Right lobe of liver (tissue), 6 donors: Measurements from ENCODE around the gene MRPS31. TPM values are rescaled to one million over a fixed set of nuclear protein-coding genes. Genes with fewer than 3 reads are reported as not detected.
"Not testable (repeated sequence)": the region's sequence is repeated elsewhere in the genome, so short reads cannot be mapped to it uniquely, and the experiment has no call there.

Source experiments
- ATAC-seq, 4 donors: fragments of 200-7000 bp; cut with Tn5 transposase; one replicate each; pipeline ENCODE4 v1.9.1; 2020; ENCODE audit warnings: mild to moderate bottlenecking in 4 of 4, moderate library complexity in 4 of 4
- DNase-seq, 3 donors: peaks; one replicate each; pipeline ENCODE4 v3.0.0-alpha.2; 2020
- H3K27ac ChIP-seq, 3 donors: fragments of 200-600 bp; one replicate each; pipeline ENCODE4 v1.8.0; 2022
- H3K27me3 ChIP-seq, 2 donors: fragments of 200-600 bp; one replicate each; pipeline ENCODE4 v1.8.0; 2022
- H3K36me3 ChIP-seq, 4 donors: fragments of 200-600 bp; sonication (generic) in 1 of 4; one replicate each; pipeline versions ENCODE4 v1.5.1 to v1.8.0; 2017 to 2022; ENCODE audit warnings: control low read depth in 1 of 4
- H3K4me1 ChIP-seq, 4 donors: fragments of 200-600 bp; sonication (generic) in 1 of 4; one replicate each; pipeline versions ENCODE4 v1.5.1 to v1.8.0; 2017 to 2022; ENCODE audit warnings: control low read depth in 1 of 4
- H3K4me3 ChIP-seq, 3 donors: fragments of 200-600 bp; one replicate each; pipeline ENCODE4 v1.8.0; 2022
- H3K9me3 ChIP-seq, 4 donors: fragments of 200-600 bp; sonication (generic) in 1 of 4; one replicate each; pipeline versions ENCODE4 v1.5.1 to v1.8.0; 2017 to 2022; ENCODE audit warnings: control low read depth in 1 of 4
- CTCF ChIP-seq, 4 donors: fragments of 200-600 bp in 3 of 4; fragments of 450-650 bp in 1 of 4; IDR thresholded peaks; one replicate each; pipeline versions ENCODE4 v1.5.1 to v1.8.0; 2016 to 2022; ENCODE audit warnings: antibody characterized with exemption in 4 of 4, mild to moderate bottlenecking in 2 of 4
- POLR2A ChIP-seq: fragments of 450-650 bp; IDR thresholded peaks from one replicate; pipeline ENCODE4 v1.6.1; 2017; ENCODE audit warnings: antibody characterized with exemption, mild to moderate bottlenecking
- WGBS: methylation state at CpG from one replicate; pipeline ENCODE4 v1.1.6; 2018; ENCODE audit warnings: low coverage, low lambda C conversion rate; ENCODE audit not compliant: insufficient coverage; ENCODE audit errors: missing lambda C conversion rate; 5-methylcytosine and 5-hydroxymethylcytosine counted together
- intact Hi-C, 2 donors: fragments of 100-400 bp; cut with DNase I; formaldehyde crosslinking; loops; one replicate each; pipeline versions ENCODE4 v1.11.2 to v1.14.1; 2022
- total RNA-seq, 6 experiments: library from RNA; depleted of rRNA in 2 of 6; stranded (reverse); fragments of >200 nt in 2 of 6; fragmentation: NEBNext Ultra II Directional in 3 of 6; extraction: Animal tissue kit (Norgen Biotek cat#: 25700) in 3 of 6; gene quantifications; one replicate each; pipeline versions ENCODE4 v1.1.0 to v1.2.4, GENCODE V29; 2016 to 2023
- donor health status: DM: no; HTN: yes; CAD: no.
- donor health status: DM: no; HTN: no; CAD: no.
- donor health status: DM: no; HTN: no; CAD: no.
- donor health status: DM: no; HTN: yes; CAD: no.
- donor health status: DM: no; HTN: yes; CAD: no.

Gene MRPS31
- total RNA-seq, 6 experiments from 2014 or later: 13.6 to 24.3 (median 20.0) TPM

- no peak for DNase-seq
- H3K4me3 ChIP-seq: no peak overlapping the region
- intact Hi-C loops: no loop called here
- WGBS: 41% methylated on average over 3 of the region's 5 CpGs
- peak overlapping the region; percentile 44 to 100 (median 83) for H3K27ac ChIP-seq
- no peaks in the 10 kb centered on the region for H3K36me3 ChIP-seq
- ATAC-seq: peak in 1 of 4 donors; percentile 4
- H3K9me3 ChIP-seq: no peaks in the 10 kb centered on the region
- H3K4me1 ChIP-seq: peaks cover 0 to 35% (median 15%) of the 10 kb centered on the region in 4 donors
- no peaks in the 10 kb centered on the region for H3K27me3 ChIP-seq
- TF ChIP-seq POLR2A (no peak), CTCF (IDR thresholded peaks at IDR 0.05) (no peak)
These were observed 16.1 kb upstream of the MRPS31 start for GRCh38 chr13:40787062-40787461.

DNA sequence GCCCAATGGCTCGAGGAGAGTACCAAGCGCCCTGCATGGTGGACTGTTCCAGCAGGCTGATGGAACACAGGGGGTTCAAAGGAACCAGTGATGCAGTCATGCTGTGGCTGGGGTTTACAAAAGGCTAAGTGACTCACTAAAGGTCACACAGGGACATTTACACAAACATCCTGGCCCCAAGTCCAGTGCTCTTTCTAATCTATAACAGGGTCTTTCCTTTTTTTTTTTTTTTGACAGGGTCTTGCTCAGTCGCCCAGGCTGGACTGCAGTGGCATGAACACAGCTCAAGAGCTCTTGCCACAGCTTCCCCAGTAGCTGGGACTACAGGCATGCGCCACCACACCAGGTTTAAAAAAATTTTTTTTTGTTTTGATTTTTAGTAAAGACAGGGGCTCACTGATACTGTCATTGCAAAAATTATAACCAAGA, 15.6 kb upstream of the MRPS31 start:
- Histone ChIP-seq H3K9me3 (no peaks in the 10 kb centered on the region), H3K4me1 (peaks cover 0 to 33% (median 14%) of the 10 kb centered on the region in 4 donors), H3K4me3 (no peak overlapping the region), H3K27ac (peak overlapping the region; percentile 44 to 100 (median 83)), H3K36me3 (no peaks in the 10 kb centered on the region), H3K27me3 (no peaks in the 10 kb centered on the region)
- TF ChIP-seq POLR2A: no peak
- TF ChIP-seq CTCF (IDR thresholded peaks at IDR 0.05): no peak
- intact Hi-C loops: no loop called here
- WGBS: 52% methylated on average over 3 of the region's 4 CpGs
- peak in 2 of 3 donors; percentile 51 to 74 for DNase-seq
- peak; percentile 40 to 61 (median 45) for ATAC-seq

GRCh38 chr13:40784540-40784939, 13.6 kb upstream of the MRPS31 start:
- no peak for TF ChIP-seq CTCF (IDR thresholded peaks at IDR 0.05)
- peak; percentile 31 for TF ChIP-seq POLR2A
- Histone ChIP-seq H3K36me3 (no peaks in the 10 kb centered on the region), H3K27ac (peak overlapping the region; percentile 56 to 100 (median 92)), H3K27me3 (no peaks in the 10 kb centered on the region), H3K4me3 (no peak overlapping the region), H3K4me1 (peaks cover 0 to 33% (median 13%) of the 10 kb centered on the region in 4 donors), H3K9me3 (no peaks in the 10 kb centered on the region)
- DNase-seq: peak; percentile 48 to 88 (median 80)
- intact Hi-C loops: no loop called here
- ATAC-seq: peak; percentile 42 to 60 (median 50)
- 49% methylated on average over 4 of the region's 4 CpGs for WGBS

DNA sequence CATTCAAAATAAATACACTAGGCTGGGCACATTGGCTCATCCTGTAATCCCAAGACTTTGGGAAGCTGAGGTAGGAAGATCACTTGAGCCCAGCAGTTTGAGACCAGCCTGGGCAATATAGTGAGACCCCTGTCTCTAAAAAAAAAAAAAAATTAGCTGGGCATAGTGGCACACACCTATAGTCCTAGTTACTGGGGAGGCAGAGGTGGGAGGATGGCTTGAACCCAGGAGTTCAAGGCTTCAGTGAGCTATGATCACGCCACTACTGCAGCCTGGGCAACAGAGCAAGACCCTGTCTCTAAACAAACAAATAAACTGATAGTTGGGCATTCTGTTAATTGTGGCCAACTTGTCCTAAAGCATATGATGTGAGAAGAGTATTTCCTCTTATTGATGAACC, 12.0 kb upstream of the MRPS31 start:
- no CpG with 5 or more reads among the region's 1 CpG for WGBS
- ATAC-seq, H3K9me3 ChIP-seq, H3K36me3 ChIP-seq, DNase-seq, H3K27ac ChIP-seq, intact Hi-C loops, H3K4me3 ChIP-seq, H3K27me3 ChIP-seq: not testable (repeated sequence)
- peaks cover 0 to 36% (median 13%) of the 10 kb centered on the region in 4 donors for H3K4me1 ChIP-seq

DNA sequence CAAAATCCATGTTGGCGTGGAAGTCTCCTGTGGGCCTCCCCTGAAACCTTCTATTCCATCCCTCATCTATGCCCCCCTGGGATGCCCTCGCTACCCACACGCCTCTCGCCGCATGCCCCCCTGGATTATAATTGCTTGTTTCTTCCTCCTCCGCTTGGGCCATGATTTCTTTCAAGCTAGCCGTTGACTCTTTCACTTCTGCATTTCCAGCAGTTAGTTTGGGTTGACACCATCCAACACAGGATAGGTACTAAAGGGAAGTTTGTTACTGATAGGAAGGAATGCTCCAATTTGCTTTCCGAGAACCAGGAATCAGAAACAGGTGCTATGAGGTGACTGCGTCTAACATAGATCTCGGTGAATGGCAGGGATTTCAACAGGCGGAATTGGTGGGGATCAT, 10.7 kb upstream of the MRPS31 start:
- intact Hi-C loops: no loop called here
- no peaks in the 10 kb centered on the region for H3K27me3 ChIP-seq
- H3K4me1 ChIP-seq: peaks cover 0 to 35% (median 13%) of the 10 kb centered on the region in 4 donors
- TF ChIP-seq CTCF (IDR thresholded peaks at IDR 0.05): no peak
- TF ChIP-seq POLR2A: no peak
- H3K9me3 ChIP-seq: no peaks in the 10 kb centered on the region
- DNase-seq (no peak), ATAC-seq (no peak)
- H3K27ac ChIP-seq: peak overlapping the region in 1 of 3 donors; percentile 50
- no peaks in the 10 kb centered on the region for H3K36me3 ChIP-seq
- WGBS: 75% methylated on average over 8 of the region's 11 CpGs
- no peak overlapping the region for H3K4me3 ChIP-seq
